Activated CD8-positive, alpha-beta memory T cell treated with anti-CD3 and anti-CD28 coated beads, Interleukin-2, amount 50 U/mL, for 24 hours (primary cell): ENCODE data around the gene CTNS.

Experiments
- DNase-seq: peaks from one replicate; pipeline ENCODE4 v3.0.0-alpha.2; 2020; ENCODE audit errors: extremely low read depth

CTNS gene

GRCh38 chr17:3622977-3623594, 13.5 kb upstream of the CTNS start:
- no peak for DNase-seq

- no peak for DNase-seq
These were observed 9.5 kb upstream of the CTNS start for GRCh38 chr17:3626831-3627768.

GRCh38 chr17:3627769-3628167, 8.8 kb upstream of the CTNS start:
- DNase-seq: no peak

- DNase-seq: no peak
These were observed 5.8 kb upstream of the CTNS start for GRCh38 chr17:3630781-3631180.

GRCh38 chr17:3632287-3632686, 4.3 kb upstream of the CTNS start:
- no peak for DNase-seq

- no peak for DNase-seq
These were observed 946 bp upstream of the CTNS start for GRCh38 chr17:3635474-3636153.

GRCh38 chr17:3636908-3637373, 381 bp downstream of the CTNS start:
- DNase-seq: no peak

- no peak for DNase-seq
These were observed 3.5 kb downstream of the CTNS start for GRCh38 chr17:3639981-3640596.

GRCh38 chr17:3641014-3641413, 4.5 kb downstream of the CTNS start:
- DNase-seq: no peak

GRCh38 chr17:3641717-3642486, 5.3 kb downstream of the CTNS start:
- no peak for DNase-seq

- no peak for DNase-seq
These were observed 7.4 kb downstream of the CTNS start for GRCh38 chr17:3643889-3644349.

GRCh38 chr17:3645310-3645709, 8.8 kb downstream of the CTNS start:
- DNase-seq: no peak

- DNase-seq: no peak
These were observed 10.7 kb downstream of the CTNS start for GRCh38 chr17:3647251-3647650.

- DNase-seq: no peak
These were observed 11.4 kb downstream of the CTNS start for GRCh38 chr17:3647769-3648555.

- no peak for DNase-seq
These were observed 19.2 kb downstream of the CTNS start for GRCh38 chr17:3655766-3656165.

- no peak for DNase-seq
These were observed 19.8 kb downstream of the CTNS start for GRCh38 chr17:3656353-3656752.

GRCh38 chr17:3656755-3657587, 20.4 kb downstream of the CTNS start:
- DNase-seq: no peak

GRCh38 chr17:3657588-3657869, 21.0 kb downstream of the CTNS start:
- DNase-seq: no peak

- DNase-seq: no peak
These were observed 21.6 kb downstream of the CTNS start for GRCh38 chr17:3657874-3658783.
